NK-92 treated with Interleukin-12 subunit alpha and Interleukin-12 subunit beta, amount 100 ng/mL, for 24 hours (cell line): ENCODE measurements around the gene CATSPERB.
"Not testable (repeated sequence)": the region's sequence is repeated elsewhere in the genome, so short reads cannot be mapped to it uniquely, and the experiment has no call there.

Experiments
- DNase-seq: peaks from one replicate; lab custom pipeline; 2025; lab: John Stamatoyannopoulos, UW

CATSPERB gene

GRCh38 chr14:91732859-91733477, 1.1 kb upstream of the CATSPERB start:
- DNase-seq, result no peak

- DNase-seq, result no peak
Observed at GRCh38 chr14:91732439-91732838, 553 bp upstream of the CATSPERB start.

DNA sequence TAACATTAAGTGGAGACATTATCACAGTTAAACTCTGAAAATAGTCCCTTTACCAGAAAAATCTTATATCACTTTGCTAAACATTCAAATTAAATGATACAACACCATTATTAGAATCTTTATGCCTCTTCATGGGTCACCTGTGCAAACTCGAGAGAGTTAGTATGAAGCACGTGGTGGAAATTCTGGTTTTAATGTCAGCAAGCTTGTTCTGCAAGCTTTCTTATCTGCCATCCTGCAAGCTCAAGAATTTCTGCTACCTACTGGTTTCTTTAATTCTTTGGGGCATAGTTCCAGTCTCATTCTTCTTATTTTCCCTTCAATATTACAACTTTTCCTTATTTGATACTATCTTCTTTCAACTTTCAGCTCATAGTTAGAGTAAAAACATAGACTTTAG, 868 bp downstream of the CATSPERB start:
- DNase-seq, result no peak

GRCh38 chr14:91729756-91730155, 2.1 kb downstream of the CATSPERB start:
- no peak for DNase-seq

DNA sequence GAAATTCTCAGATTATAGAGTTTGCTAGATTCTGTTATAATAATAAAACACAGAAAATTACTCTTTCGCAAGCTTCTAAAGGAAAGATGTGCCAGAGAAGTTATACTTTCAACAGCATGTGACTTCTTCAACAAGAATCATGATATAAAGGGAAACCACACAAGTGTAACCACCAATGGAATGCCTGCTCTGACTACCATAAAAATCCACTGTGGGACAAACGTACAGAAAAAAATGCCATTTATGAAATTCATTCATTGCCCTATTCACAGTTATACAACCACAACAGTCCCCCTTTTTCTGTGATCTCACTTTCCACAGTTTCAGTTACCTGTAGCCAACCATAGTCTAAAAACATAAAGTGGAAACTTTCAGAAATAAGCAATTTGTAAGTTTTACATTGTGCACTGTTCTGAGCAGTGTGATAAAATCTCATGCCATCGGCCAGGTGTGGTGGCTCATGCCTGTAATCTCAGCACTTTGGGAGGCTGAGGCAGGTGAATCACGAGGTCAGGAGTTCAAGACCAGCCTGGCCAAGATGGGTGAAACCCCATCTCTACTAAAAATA, 3.2 kb downstream of the CATSPERB start:
- DNase-seq, result no peak

DNA sequence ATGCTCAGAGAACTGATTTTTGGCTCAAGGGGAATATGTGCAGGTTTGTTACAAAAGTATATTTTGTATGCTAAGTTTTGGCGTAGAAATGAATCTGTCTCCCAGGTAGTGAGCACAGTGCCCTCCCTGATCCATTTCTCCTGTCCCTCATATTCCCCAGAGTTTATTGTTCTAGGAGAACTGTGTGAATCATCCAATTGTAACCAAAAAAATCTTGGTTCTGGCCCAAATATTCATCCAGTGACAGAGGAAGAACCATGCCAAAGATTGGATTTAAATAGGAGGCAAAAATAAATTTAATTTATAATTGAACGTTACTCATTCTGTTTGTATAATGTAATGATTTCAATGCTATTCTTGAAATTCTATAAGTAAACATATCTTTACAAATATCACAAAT, 4.8 kb downstream of the CATSPERB start:
- DNase-seq, result no peak

GRCh38 chr14:91723501-91723900, 8.4 kb downstream of the CATSPERB start:
- no peak for DNase-seq

- no peak for DNase-seq
Observed at GRCh38 chr14:91722386-91722785, 9.5 kb downstream of the CATSPERB start.

DNA sequence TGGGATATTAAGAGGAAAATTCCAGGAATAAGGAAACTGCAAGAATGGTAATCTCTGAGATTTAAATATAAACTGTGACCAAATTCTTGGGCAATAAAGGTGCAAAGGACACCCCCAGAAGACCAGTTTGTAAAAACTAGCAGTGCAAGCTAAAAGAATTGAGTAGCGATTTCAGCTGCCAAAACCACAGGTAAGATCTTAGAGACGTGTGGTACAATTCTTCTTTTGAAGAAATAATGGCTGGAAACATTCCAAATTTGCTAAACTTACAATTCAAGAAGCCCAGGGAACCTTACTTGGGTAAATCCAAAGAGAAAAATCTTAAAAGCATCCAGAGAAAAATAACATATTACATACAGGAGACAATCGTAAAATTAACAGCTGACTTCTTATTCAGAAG, 12.0 kb downstream of the CATSPERB start:
- DNase-seq, result no peak

GRCh38 chr14:91716999-91717398, 14.9 kb downstream of the CATSPERB start:
- no peak for DNase-seq

DNA sequence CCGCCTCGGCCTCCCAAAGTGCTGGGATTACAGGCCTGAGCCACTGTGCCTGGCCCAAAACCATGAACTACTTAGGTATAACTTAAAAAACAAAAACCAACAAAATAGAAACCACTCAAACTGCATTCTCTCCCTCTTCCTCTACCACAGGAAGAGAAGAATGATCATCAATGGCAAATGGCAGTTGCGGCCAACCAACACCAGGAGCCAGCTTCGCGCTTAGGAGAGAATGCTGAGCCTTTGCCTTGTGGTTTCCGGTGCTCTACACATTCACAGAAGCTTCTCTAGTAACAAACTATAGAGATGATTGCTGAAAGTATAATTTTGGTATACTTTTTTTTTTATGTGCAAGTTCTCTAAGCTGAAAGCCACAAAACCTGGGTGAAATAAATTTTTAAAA, 17.1 kb downstream of the CATSPERB start:
- DNase-seq, result no peak

GRCh38 chr14:91708795-91709194, 23.1 kb downstream of the CATSPERB start:
- no peak for DNase-seq

DNA sequence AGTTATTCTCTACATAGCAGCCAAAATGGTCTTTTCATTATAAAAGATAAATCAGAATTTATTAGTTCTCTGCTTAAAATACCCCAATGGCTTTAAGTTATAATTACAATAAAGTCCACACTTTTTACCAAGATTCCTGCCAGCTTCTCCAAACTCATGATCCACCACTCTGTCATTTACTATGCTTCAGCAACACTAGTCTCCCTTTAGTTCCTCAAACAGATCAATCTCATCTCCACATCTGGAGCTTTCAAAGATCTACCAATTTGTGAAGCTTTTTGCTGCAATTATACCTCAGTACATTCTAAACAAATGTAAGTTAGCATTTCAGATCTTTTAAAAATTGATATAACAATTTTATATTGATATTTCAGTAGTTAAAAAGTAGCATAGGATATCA, 24.9 kb downstream of the CATSPERB start:
- DNase-seq, result no peak

DNA sequence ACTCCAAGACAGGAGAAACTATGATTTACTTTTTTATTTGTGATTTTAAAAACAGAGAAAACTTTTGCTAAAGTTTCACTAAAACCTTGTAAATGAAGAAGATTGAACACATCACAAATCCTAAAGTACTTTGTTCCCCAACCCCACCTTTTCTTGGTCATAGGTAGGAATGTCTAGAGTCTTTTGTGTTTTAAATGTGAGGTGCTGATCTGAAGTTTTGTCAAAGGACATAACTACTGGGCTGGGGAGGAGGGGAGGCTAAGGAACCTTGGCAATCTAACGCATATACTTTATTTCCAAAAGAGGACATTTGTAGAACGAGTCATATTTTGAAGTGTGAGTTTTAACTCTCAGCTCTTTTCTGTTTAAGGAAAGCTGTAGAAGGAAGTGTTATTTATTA, 37.2 kb downstream of the CATSPERB start:
- no peak for DNase-seq

- no peak for DNase-seq
Observed at GRCh38 chr14:91693346-91693745, 38.5 kb downstream of the CATSPERB start.

GRCh38 chr14:91692075-91692474, 39.8 kb downstream of the CATSPERB start:
- no peak for DNase-seq

DNA sequence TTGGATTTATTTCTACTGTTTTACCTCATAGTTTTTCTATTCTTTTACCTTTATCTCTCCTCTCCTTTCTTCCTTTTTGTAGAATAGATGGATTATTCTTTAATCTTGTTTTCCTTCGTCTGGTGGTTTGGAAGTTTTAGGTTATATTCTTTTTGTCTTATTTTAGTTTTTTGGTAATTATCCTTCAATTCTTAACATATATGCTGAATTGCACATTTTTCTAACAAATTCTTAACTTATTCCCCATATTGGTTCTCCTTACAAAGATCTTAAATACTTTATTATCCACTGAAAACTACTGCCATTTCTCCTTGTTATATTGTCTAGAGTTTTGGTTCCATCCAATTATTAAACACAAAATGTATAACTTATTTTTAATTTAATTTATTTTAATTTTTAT, 42.3 kb downstream of the CATSPERB start:
- DNase-seq, result no peak

DNA sequence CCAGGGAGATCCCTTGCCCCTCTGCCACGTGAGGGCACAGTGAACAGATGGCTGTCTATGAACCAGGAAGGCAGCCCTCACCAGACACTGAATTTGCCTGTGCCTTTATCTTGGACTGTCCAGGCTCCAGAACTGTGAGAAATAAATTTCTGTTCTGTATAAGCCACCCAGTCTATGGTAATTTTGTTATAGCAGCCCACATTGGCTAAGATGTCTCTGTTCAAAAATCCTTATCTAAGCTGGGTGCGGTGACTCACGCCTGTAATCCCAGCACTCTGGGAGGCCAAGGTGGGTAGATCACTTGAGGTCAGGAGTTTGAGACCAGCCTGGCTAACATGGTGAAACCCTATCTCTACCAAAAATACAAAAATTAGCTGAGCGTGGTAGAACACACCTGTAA, 44.5 kb downstream of the CATSPERB start:
- not testable (repeated sequence) for DNase-seq

DNA sequence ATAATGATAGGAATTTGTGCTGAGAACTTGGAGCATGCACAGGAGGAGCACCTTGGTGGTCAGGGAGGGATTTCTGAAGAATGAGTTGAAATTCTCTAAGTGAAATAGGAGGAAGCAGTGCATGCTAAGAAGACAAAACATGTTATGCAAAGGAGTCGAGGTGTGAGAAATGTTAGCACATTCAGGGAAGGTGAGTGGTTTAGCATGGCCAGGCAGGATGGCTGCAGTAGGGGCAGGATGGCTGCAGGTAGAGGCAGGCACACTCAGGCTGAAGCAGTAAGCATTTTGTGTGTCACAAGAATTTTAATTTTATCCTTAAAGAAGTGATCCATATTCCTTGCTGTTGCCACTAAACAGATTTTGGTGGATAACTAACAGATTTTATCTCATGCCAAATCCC, 46.3 kb downstream of the CATSPERB start:
- DNase-seq, result no peak

- DNase-seq, result no peak
Observed at GRCh38 chr14:91681893-91682563, 49.9 kb downstream of the CATSPERB start.

DNA sequence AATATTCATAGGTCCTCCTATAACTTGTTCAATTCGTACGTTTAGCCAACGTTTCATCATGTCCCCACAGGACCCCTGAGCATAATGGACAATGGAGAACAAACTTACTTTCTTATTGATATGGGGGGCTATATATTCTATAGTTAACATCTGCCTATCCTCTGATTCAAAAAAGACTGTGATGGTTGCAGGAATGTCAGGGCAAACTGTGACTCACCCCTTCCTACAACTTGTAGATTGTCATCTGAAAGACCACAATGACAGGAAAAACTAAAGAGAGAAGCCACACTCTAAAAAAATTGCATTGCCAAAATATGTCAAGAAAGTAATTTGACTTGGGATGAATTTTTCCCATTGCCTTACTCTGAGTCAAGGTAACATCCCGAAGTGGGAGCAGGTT, 50.8 kb downstream of the CATSPERB start:
- DNase-seq, result no peak

- no peak for DNase-seq
Observed at GRCh38 chr14:91679273-91679672, 52.6 kb downstream of the CATSPERB start.

DNA sequence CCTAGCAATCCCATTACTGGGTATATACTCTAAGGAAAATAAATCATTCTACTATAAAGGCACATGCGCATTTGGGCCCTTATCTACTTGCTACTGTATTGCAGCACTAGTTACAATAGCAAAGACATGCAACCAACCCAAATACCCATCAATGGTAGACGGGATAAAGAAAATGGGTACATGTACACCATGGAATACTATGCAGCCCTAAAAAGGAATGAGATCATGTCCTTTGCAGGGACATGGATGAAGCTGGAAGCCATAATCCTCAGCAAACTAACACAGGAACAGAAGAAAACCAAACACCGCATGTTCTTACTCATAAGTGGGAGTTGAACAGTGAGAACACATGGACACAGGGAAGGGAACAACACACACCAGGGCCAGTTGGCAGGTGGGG, 54.2 kb downstream of the CATSPERB start:
- DNase-seq, result not testable (repeated sequence)

DNA sequence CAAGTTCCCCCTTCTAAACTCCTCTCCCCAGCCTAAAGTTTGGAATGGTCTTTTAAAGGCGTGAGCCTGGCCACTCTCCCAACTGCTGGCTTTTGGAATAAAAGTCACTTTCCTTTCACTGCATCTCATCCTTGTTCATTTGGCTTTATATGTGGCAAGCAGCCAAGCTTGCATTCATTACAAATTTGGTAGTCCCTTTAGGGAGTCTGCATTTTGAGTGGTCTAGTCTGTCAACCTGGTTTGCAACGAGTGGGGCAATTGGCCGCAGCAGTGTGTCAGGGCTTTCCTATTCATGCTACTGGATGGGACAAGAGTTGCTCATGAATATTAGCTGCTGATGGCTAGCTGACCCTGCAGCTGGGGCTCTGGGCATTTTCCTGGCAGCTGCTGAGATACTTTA, 57.0 kb downstream of the CATSPERB start:
- DNase-seq, result no peak
